GM12801 (cell line): ENCODE results near the gene ABI3.

ENCODE experiments used
- TF ChIP-seq, protein P1 (sequence below): IDR thresholded peaks from one replicate; pipeline ENCODE4 v1.5.1; 2011; ENCODE audit warnings: control low read depth; ENCODE audit not compliant: insufficient read length; ENCODE audit errors: extremely low read depth

Gene ABI3

DNA sequence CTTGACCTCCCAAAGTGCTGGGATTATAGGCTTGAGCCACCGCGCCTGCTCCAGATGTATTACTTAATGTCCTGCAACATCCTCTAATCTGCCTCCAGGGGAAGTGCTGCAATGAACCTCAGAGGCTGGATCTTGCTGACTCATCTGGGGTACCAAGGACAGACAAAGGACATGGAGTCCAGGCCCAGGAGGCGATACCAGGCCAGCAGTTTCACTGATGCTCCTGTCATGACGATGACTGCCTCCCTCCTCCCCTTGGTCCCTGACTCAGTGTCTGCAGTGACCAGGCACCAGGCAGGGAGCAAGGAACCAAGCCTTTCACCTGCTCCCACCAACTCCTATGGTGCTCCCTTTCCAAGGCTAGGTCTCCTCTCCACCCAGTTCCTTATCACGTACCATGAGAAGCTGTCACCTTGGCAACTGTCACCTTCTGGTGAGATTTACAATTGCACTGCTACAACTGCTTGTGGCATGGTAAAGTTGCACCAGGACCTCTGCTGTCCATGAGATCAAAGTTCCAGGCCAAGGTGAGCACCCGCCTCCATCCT is 41.7 kb downstream of the ABI3 start:
- TF ChIP-seq, protein P1, sequence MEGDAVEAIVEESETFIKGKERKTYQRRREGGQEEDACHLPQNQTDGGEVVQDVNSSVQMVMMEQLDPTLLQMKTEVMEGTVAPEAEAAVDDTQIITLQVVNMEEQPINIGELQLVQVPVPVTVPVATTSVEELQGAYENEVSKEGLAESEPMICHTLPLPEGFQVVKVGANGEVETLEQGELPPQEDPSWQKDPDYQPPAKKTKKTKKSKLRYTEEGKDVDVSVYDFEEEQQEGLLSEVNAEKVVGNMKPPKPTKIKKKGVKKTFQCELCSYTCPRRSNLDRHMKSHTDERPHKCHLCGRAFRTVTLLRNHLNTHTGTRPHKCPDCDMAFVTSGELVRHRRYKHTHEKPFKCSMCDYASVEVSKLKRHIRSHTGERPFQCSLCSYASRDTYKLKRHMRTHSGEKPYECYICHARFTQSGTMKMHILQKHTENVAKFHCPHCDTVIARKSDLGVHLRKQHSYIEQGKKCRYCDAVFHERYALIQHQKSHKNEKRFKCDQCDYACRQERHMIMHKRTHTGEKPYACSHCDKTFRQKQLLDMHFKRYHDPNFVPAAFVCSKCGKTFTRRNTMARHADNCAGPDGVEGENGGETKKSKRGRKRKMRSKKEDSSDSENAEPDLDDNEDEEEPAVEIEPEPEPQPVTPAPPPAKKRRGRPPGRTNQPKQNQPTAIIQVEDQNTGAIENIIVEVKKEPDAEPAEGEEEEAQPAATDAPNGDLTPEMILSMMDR: no peak

DNA sequence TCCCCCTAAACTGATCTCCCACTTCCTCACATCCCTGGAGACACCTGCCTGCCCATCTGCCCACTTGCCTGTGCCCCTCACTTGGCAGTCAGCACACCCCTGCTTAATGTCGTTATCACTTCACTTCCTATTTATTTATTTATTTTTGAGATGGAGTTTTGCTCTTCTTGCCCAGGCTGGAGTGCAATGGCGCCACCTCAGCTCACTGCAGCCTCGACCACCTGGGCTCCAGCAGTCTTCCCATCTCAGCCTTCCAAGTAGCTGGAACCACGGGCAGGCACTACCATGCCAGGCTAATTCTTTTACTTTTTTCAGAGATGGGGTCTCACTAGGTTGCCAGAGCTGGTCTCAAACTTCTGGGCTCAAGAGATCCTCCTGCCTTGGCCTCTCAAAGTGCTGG is 43.6 kb downstream of the ABI3 start:
- TF ChIP-seq, protein P1: no peak

DNA sequence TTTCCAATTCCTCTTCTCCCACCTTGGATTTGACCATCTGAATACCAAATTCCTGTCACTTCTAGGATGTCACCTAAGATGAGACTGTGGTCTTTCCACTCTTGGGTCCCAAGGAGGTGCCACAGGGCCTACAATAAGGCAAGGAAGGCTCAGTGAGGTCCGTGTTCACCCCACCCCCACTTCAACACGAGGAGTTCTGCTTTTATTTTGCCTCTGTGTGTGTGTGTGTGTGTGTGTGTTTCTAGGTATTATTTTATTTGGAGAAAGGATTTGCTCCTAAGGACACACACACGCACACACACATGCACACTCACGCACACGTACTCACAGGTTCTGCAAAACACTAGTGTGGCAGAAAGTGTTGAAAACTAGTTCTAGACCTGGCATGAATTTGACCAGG is 44.6 kb downstream of the ABI3 start:
- TF ChIP-seq, protein P1: no peak

DNA sequence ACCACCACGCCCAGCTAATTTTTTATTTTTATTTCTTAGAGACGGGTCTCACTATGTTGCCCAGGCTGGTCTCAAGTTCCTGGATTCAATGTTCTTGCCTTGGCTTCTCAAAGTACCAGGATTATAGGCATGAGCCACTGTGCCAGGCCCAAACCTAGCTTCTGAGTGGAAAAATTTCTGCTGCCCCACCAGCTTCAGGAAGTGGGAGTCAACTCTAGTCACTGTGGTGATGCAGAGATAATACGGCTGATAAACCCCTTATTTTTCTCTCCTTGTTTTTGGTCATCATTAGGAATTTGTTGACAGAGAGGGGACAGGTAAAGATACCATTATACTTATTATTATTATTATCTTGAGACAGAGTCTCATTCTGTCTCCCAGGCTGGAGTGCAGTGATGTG is 47.9 kb downstream of the ABI3 start:
- TF ChIP-seq, protein P1: no peak

DNA sequence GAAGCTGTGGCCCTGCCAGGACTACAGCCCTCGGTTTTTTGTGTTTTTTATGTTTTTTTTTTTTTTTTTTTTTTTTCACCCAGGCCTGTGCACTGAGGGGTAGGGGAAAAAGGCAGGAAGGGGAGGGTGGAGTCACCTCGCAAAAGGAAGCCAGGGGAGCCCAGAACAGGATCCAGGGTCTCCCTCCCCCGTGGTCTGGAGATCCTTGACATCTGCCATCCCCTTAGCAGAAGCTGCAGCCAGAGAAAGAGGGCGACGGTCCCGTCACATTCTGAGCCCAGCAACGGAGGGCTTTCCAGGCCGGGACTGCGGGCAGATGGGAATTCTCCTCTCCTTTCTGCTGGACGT is 49.1 kb downstream of the ABI3 start:
- TF ChIP-seq, protein P1: no peak

DNA sequence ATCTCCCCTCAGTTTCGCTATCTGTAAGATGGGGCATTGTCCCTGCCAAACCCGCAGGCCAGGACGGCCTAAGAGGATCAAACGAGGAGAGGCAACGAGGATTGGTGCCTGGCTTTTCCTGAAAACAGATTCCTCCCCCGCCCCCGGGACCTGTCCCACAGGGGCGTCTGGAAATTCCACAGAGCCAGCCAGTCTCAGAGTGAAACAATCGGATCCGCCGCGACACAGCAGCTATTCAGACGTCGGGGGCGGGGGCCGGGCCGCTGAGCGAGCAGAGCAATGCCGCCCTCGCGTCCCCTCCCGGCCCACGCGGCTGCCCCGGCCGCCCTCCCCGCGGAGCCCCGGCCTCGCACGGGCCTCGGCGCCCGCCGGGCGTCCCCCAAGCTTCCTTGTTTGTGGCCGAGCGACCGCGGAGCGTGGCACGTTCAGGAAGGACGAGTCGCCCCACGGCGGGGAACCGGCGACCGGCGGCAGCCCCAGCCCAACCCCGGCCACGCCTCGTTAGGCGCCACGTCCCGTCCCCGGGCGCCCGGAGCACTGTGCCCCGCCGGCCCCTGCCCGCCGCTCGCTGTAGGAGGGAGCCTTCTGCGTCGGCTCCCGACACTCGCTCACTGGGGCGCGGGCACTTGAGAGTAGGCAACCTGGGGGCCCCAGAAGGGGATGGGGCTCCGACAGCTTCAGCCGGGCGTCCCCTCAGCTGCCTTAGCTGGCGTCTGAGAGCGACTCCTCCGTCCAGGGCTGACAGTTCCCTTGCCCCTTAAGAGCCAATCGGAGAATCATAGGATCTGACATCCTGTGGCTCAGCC is 49.7 kb downstream of the ABI3 start:
- TF ChIP-seq, protein P1: no peak

DNA sequence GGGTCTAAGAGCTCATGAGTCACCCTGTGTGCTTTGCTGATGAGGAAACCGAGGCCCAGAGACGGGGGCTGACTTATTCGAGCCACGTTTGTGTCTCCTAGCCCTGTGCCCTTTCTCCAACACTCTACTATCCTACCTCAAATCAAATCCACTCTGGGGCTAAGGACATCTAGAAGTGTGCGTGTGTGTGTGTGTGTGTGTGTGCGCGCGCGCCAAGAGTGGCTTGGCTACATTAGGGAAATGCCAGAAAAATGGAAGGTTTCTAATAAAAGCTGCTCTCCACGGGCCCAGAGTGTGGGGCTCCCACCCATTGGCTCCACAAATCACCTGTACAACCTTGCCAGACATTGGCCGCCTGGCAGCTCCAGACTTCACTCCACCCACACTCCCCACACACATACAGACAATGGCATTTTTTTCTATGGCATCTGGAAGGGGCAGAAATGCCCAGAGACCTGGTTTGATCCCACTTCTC is 50.3 kb downstream of the ABI3 start:
- TF ChIP-seq, protein P1: no peak
